Measurements from ENCODE around the gene PIM1. TPM values are rescaled to one million over a fixed set of nuclear protein-coding genes. Genes with fewer than 3 reads are reported as not detected.
"Not testable (repeated sequence)": the region's sequence is repeated elsewhere in the genome, so short reads cannot be mapped to it uniquely, and the experiment has no call there.

PIM1 gene
- total RNA-seq, 1 experiment from 2014 or later: 70.4 TPM

- DNase-seq (ENCODE audit: low spot score): no peak
- in situ Hi-C loops (cut with HindIII; ENCODE audit: low sequenced_read_pairs): no loop called here
Measured at GRCh38 chr6:37180075-37180474, 10.1 kb downstream of the PIM1 start.

DNA sequence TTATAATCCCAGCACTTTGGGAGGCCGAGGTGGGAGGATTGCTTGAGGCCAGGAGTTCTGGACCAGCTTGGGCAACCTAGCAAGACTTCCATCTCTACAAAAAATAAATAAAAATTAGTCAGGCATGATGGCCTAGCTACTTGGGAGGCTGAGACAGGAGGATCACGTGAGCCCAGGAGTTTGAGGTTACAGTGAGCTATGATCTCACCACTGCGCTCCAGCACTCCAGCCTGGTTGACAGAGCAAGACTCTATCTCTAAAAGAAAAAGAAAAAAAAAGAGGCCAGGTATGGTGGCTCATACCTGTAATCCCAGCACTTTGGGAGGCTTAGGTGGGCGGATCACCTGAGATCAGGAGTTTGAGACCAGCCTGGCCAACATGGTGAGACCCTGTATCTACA is 10.7 kb downstream of the PIM1 start:
- in situ Hi-C loops (cut with HindIII; ENCODE audit: low sequenced_read_pairs); DNase-seq (ENCODE audit: low spot score): not testable (repeated sequence)

- in situ Hi-C loops (cut with HindIII; ENCODE audit: low sequenced_read_pairs): no loop called here
- no peak for DNase-seq (ENCODE audit: low spot score)
Measured at GRCh38 chr6:37182736-37183590, 13.0 kb downstream of the PIM1 start.

GRCh38 chr6:37185949-37186720 is 16.2 kb downstream of the PIM1 start:
- DNase-seq (ENCODE audit: low spot score); in situ Hi-C loops (cut with HindIII; ENCODE audit: low sequenced_read_pairs): not testable (repeated sequence)

DNA sequence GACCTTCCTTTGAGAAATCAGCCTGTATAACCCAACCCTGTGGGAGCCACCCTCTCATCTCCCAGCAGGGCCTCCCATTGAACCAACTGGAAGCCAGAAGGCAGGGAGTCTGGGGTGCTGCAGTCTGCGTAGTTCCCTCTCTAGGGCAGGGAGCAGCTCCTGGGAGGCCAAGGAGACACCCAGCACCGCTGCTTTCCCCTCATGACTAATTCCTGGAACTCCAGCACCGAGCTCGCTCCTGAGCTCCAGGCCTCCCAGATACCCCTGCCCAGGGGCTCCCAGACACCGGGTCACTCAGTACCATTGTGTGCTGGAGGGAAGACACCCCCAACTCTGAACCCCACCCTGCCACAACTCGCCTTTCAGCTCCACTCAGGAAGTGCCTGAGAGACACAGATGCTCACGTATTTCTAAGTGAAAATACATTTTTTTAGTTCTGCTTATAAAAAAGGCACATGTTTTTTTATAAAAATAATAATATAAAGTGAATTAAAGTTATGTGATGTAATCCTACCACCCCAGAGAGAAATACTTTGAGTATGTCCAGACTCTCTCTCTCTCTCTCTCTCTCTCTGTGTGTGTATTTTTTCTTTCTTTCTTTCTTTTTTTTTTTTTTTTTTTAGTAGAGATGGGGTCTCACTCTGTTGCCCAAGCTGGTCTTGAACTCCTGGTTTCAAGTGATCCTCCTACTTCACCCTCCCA is 17.5 kb downstream of the PIM1 start:
- no peak for DNase-seq (ENCODE audit: low spot score)
- in situ Hi-C loops (cut with HindIII; ENCODE audit: low sequenced_read_pairs): no loop called here

- in situ Hi-C loops (cut with HindIII; ENCODE audit: low sequenced_read_pairs): no loop called here
- DNase-seq (ENCODE audit: low spot score): no peak
Measured at GRCh38 chr6:37188962-37189510, 19.1 kb downstream of the PIM1 start.

- DNase-seq (ENCODE audit: low spot score): no peak
- in situ Hi-C loops (cut with HindIII; ENCODE audit: low sequenced_read_pairs): no loop called here
Measured at GRCh38 chr6:37190159-37190535, 20.2 kb downstream of the PIM1 start.

DNA sequence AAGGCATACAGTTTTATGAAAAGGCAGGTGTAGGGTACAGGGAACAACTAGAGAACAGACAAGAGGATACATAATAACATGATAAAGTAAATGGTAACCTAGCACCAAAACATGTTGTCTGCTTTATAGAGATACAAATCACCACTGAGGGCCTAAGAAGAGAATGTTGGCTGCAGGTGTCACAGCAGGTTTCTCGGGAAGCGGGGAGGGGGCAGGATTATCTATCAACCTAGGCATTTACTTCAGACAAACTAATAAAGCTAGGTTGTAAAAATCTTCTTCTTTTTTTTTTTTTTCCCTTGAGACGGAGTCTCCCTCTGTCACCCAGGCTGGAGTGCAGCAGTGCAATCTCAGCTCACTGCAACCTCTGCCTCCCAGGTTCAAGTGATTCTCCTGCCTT is 22.7 kb downstream of the PIM1 start:
- in situ Hi-C loops (cut with HindIII; ENCODE audit: low sequenced_read_pairs): no loop called here
- DNase-seq (ENCODE audit: low spot score): no peak

GRCh38 chr6:37194886-37195285 is 24.9 kb downstream of the PIM1 start:
- DNase-seq (ENCODE audit: low spot score); in situ Hi-C loops (cut with HindIII; ENCODE audit: low sequenced_read_pairs): not testable (repeated sequence)

DNA sequence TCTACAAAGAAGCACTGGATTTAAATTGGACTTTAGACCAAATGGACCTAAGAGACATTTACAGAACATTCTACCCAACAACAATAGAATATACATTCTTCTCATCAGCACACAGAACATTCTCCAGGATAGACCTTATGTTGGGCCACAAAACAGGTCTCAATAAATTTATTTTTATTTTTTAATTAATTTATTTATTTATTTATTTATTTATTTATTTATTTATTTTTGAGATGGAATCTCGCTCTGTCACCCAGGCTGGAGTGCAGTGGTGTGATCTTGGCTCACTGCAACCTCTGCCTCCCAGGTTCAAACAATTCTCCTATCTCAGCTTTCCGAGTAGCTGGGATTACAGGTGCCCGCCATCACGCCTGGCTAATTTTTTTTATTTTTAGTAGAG is 26.5 kb downstream of the PIM1 start:
- in situ Hi-C loops (cut with HindIII; ENCODE audit: low sequenced_read_pairs); DNase-seq (ENCODE audit: low spot score): not testable (repeated sequence)

DNA sequence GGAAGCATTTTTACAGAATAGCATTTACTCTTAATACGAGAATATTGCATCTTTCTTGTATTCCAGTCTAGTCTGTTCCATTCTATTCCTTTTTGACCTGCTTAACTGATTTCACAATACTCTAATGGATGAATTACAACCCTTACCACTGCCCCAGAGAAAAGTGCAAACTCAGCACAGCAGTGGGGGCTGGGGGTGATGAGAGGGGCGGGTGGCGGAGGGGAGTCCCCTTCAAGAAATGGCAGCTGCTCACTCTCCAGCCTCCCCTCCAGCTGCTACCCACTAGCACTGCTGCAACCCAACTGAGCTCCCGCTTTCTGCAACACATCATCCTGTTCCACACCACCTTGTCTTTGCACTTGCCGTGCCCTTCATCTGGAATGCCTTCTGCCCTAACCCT is 30.1 kb downstream of the PIM1 start:
- DNase-seq (ENCODE audit: low spot score): no peak
- in situ Hi-C loops (cut with HindIII; ENCODE audit: low sequenced_read_pairs): no loop called here

GRCh38 chr6:37201726-37202125 is 31.8 kb downstream of the PIM1 start:
- in situ Hi-C loops (cut with HindIII; ENCODE audit: low sequenced_read_pairs): no loop called here
- no peak for DNase-seq (ENCODE audit: low spot score)

DNA sequence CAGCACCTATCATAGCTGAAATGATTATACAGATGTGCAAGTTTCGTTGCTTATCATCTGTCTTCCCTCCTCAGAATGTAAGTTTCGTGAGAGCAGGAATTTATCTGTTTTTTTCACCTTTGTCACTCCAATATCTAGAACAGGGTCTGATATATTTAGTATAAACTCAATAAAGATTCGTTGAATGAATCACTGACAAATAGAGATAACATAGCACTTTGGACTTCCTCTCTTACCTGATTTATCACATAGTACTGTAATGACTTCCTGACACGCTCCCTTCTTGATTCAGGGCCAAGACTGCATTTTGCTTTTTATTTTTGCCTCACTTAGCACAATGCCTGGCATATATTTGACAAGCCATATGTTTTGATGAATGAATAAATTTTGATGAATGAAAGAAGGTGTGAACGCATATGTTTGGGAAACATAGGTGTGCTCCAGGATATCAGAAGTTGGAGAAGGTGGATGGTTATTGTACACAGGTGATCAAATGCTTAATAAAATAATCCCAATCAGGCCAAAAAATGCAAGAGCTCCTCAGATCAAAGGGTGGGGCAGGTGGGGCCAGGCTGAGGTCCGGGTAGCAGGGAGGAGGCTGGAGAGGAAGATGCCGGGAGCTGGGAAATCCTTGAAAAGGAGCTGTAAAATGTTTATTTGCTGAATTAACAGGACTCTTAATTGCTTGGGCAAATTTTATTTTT is 33.0 kb downstream of the PIM1 start:
- in situ Hi-C loops (cut with HindIII; ENCODE audit: low sequenced_read_pairs): no loop called here
- no peak for DNase-seq (ENCODE audit: low spot score)

DNA sequence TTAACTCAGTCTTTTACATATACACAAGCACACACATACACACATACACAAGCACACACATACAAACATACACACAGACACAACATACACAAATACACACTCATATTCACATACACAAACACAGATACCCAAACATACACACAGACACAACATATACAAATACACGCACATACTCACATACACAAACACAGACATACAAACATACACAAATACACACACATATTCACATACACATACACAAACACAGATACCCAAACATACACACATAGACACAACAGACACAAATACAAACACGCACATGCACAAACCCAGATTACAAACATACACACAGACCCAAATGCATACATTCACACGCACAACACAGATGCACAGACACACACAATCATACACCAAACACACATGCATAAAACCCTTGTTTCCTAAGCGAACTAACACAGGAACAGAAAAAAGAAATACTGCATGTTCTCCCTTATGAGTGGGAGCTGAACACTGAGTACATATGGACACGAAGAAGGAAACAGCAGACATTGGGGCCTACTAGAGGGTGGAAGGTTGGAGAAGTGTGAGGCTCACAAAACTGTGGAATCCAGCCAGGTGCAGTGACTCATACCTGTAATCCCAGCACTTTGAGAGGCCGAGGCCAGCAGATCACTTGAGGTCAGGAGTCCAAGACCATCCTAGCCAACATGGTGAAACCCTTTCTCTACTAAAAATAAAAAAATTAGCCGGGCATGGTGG is 34.2 kb downstream of the PIM1 start:
- in situ Hi-C loops (cut with HindIII; ENCODE audit: low sequenced_read_pairs): no loop called here
- no peak for DNase-seq (ENCODE audit: low spot score)

DNA sequence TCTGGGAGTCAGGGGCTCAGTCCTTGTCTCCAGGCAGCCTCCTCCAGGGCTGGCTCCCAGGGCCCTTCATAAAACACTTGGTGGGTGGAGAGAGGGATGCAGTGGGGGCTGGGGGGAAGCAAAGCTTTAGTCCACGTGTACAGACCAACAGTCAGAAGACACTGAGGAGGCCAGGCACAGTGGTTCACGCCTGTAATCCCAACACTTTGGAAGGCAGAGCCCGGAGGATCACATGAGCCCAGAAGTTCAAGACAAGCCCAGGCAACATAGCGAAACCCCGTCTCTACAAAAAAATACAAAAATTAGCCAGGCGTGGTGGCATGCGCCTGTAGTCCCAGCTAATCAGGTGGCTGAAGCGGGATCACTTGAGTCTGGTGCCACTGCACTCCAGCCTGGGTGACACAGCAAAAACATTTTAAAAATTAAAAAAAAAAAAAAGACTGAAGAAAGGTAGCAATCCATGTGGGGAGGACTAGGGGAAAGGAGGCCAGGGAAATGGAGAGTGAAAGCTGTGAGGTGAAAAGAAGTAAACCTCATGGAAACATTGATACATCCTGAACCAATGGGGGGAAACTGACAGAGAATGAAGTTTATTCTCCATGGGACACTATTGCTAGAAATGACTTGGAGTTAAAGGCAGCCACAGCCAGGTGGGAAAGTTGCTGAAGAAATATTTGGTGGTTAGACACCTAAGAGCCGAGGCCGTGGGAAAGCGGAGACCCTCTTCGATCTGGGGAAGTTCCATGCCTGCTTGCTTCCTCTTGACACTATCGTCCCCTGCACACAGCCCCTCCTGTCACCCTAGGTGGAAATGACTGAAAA is 35.4 kb downstream of the PIM1 start:
- in situ Hi-C loops (cut with HindIII; ENCODE audit: low sequenced_read_pairs): no loop called here
- DNase-seq (ENCODE audit: low spot score): no peak

- DNase-seq (ENCODE audit: low spot score): no peak
- in situ Hi-C loops (cut with HindIII; ENCODE audit: low sequenced_read_pairs): no loop called here
Measured at GRCh38 chr6:37205997-37206340, 36.0 kb downstream of the PIM1 start.

GRCh38 chr6:37206622-37207021 is 36.7 kb downstream of the PIM1 start:
- in situ Hi-C loops (cut with HindIII; ENCODE audit: low sequenced_read_pairs): no loop called here
- no peak for DNase-seq (ENCODE audit: low spot score)

Data from G401 (cell line).